ENCODE measurements around the gene PCDH17. TPM values are rescaled to one million over a fixed set of nuclear protein-coding genes. Genes with fewer than 3 reads are reported as not detected.

The PCDH17 gene
- total RNA-seq, 4 donors from 2014 or later: 0.57 to 1.3 (median 0.83) TPM

- Histone ChIP-seq H3K4me3 (no peak overlapping the region), H3K4me1 (no peaks in the 10 kb centered on the region), H3K9me3 (no peaks in the 10 kb centered on the region), H3K27ac (no peak overlapping the region), H3K36me3 (no peaks in the 10 kb centered on the region), H3K27me3 (no peaks in the 10 kb centered on the region)
- no peak for TF ChIP-seq POLR2A (IDR thresholded peaks at IDR 0.05)
- DNase-seq (ENCODE audit: low spot score in 2 of 2): no peak
- WGBS: 71% methylated on average over 2 of the region's 2 CpGs
Observed at GRCh38 chr13:57673197-57673596, 41.7 kb downstream of the PCDH17 start.

GRCh38 chr13:57675526-57675925, 44.0 kb downstream of the PCDH17 start:
- Histone ChIP-seq H3K27me3 (no peaks in the 10 kb centered on the region), H3K4me1 (no peaks in the 10 kb centered on the region), H3K27ac (no peak overlapping the region), H3K9me3 (no peaks in the 10 kb centered on the region), H3K4me3 (no peak overlapping the region), H3K36me3 (no peaks in the 10 kb centered on the region)
- 72% methylated on average over 2 of the region's 2 CpGs for WGBS
- no peak for DNase-seq (ENCODE audit: low spot score in 2 of 2)
- TF ChIP-seq EP300 (IDR thresholded peaks at IDR 0.05) (no peak), POLR2AphosphoS5 (IDR thresholded peaks at IDR 0.05) (no peak), CTCF (IDR thresholded peaks at IDR 0.05) (no peak), POLR2A (IDR thresholded peaks at IDR 0.05) (no peak)

DNA sequence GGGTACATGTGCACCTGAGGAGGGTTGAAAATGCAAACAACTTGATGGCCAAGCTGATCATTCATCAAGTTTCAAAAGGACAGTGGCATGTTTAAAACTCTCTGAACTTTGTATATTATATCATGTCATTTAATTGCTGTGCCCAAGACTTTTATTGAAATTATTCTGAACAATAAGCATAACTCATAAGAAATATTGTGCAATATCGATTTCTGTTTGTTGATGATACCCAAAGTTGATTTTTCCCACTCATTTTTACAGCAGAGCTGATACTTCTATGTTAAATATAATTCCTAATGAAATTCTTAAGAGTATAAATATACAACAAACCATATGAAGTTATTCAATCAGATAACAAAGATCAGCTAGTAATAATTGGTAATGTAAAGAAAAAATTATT, 49.1 kb downstream of the PCDH17 start:
- H3K36me3 ChIP-seq: no peaks in the 10 kb centered on the region
- H3K4me1 ChIP-seq: no peaks in the 10 kb centered on the region
- TF ChIP-seq CTCF (IDR thresholded peaks at IDR 0.05): no peak
- TF ChIP-seq EP300 (IDR thresholded peaks at IDR 0.05): no peak
- H3K9me3 ChIP-seq: no peaks in the 10 kb centered on the region
- 90% methylated on average over 1 of the region's 1 CpG for WGBS
- H3K4me3 ChIP-seq: no peak overlapping the region
- H3K27me3 ChIP-seq: no peaks in the 10 kb centered on the region
- no peak overlapping the region for H3K27ac ChIP-seq
- DNase-seq (ENCODE audit: low spot score in 2 of 2): no peak

DNA sequence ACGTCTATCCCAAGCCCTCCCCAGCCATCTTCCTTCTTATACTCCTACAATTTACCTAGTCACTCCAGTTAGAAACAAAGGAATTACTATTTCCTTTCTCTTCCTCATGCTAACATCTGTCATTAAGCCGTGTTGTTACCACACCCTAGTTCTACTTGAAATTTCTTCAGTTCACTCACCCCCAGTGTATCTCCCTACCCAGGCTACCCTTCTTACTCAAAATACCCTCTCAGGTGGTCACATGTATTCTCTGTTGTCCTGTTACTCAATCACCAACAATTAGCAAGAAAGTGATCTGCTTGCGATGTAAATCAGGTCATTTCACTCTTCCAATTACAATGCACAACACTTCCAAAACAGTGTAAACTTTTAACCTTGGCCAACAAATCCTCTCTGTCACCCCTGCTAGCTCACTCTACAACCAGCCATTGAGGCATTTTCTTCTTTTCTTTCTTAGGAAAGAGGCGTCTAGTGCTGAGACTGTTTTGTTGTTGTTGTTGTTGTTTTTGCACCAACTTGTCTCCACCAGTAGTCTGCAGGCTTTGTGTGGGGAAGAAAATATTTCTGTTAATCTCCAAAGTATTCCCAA, 50.7 kb downstream of the PCDH17 start:
- 66% methylated on average over 4 of the region's 4 CpGs for WGBS
- TF ChIP-seq CTCF (IDR thresholded peaks at IDR 0.05) (no peak), POLR2AphosphoS5 (IDR thresholded peaks at IDR 0.05) (no peak), POLR2A (IDR thresholded peaks at IDR 0.05) (no peak), EP300 (IDR thresholded peaks at IDR 0.05) (no peak)
- H3K27ac ChIP-seq: no peak overlapping the region

DNA sequence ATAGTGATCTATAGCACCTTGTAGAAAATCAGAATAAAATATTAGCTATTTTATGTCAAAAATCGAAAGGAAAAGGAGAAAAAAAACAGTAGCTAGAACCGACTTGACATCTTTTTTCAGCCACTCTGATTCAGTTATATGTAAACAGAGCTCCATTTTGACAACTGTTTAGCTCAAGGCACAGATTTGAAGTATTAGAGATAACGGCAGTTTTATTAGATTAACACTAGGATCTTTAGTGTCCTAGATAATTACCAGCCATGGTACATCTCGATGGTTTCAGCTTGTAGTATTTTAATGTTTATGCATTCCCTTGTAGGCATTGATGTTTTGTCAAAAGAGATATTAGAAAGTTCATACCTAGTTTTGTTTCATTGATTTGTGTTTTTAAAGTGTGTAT, 67.3 kb downstream of the PCDH17 start:
- Histone ChIP-seq H3K4me3 (no peak overlapping the region), H3K4me1 (no peaks in the 10 kb centered on the region), H3K27ac (no peak overlapping the region), H3K27me3 (no peaks in the 10 kb centered on the region), H3K9me3 (no peaks in the 10 kb centered on the region), H3K36me3 (no peaks in the 10 kb centered on the region)
- DNase-seq (ENCODE audit: low spot score in 2 of 2): no peak
- WGBS: 61% methylated on average over 4 of the region's 4 CpGs
- TF ChIP-seq POLR2A (IDR thresholded peaks at IDR 0.05) (no peak), POLR2AphosphoS5 (IDR thresholded peaks at IDR 0.05) (no peak)

More for the DNA sequence above, 50.7 kb downstream of the PCDH17 start:
- no peaks in the 10 kb centered on the region for H3K27me3 ChIP-seq
- no peak for DNase-seq (ENCODE audit: low spot score in 2 of 2)
- H3K4me3 ChIP-seq: no peak overlapping the region
- H3K9me3 ChIP-seq: no peaks in the 10 kb centered on the region
- H3K4me1 ChIP-seq: no peaks in the 10 kb centered on the region
- H3K36me3 ChIP-seq: no peaks in the 10 kb centered on the region

DNA sequence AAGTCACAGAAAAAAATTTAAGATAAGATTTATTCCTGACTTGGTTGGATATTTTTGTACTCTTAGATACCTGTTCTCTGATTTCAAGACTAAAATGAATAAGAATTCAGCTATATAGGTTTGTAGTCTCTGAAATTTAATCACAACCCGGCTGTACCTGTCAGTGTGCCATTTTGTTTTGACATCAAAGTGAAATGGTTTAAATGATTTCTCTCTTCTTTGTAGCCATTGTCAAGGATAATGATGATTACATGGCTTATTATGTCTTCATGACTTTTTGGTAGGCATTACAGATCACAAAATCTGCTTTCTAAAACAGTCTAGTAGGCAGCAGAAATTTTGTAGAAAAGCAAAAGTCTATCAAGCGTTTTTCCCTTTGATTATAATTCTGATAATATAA, 72.5 kb downstream of the PCDH17 start:
- Histone ChIP-seq H3K36me3 (no peaks in the 10 kb centered on the region), H3K9me3 (no peaks in the 10 kb centered on the region), H3K27ac (no peak overlapping the region), H3K27me3 (no peaks in the 10 kb centered on the region), H3K4me1 (no peaks in the 10 kb centered on the region), H3K4me3 (no peak overlapping the region)
- no peak for DNase-seq (ENCODE audit: low spot score in 2 of 2)
- 92% methylated on average over 2 of the region's 2 CpGs for WGBS
- TF ChIP-seq CTCF (IDR thresholded peaks at IDR 0.05) (no peak), POLR2A (IDR thresholded peaks at IDR 0.05) (no peak), EP300 (IDR thresholded peaks at IDR 0.05) (no peak), POLR2AphosphoS5 (IDR thresholded peaks at IDR 0.05) (no peak)
